Fibroblast of skin of left biceps (primary cell): Measurements from ENCODE around the gene ZDHHC11B.
"Not testable (repeated sequence)": the region's sequence is repeated elsewhere in the genome, so short reads cannot be mapped to it uniquely, and the experiment has no call there.

ENCODE experiments used
- DNase-seq, 2 experiments: peaks; one replicate each; pipeline ENCODE4 v3.0.0-alpha.2; 2013; ENCODE audit warnings: low read depth in 2 of 2

ZDHHC11B gene

DNA sequence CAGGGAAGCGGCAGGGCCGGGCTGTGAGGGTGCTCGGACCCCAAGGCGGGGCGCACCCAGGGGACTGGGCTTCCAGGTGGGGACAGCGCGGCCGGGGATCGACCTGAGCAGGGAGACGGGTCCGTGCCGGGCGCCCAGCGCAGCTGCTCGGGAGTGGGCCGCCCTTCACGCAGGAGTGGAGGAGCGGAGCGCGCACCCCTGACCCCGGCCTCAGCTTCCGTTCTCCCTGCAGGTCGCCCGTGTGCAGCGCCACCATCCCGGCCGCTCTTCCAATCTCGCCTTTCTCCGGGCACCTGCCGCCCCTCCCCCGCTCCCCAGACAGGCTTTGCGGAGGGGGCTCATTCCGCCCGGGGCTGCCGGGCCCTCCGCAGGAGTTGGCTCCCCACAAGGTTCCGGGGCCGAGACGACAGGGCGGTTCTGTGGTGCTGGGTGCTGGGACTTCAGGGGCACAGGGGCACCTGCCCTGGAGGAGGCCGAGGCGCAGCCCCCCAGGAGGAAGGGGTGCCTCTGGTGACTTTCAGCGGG, 714 bp upstream of the ZDHHC11B start:
- not testable (repeated sequence) for DNase-seq

DNA sequence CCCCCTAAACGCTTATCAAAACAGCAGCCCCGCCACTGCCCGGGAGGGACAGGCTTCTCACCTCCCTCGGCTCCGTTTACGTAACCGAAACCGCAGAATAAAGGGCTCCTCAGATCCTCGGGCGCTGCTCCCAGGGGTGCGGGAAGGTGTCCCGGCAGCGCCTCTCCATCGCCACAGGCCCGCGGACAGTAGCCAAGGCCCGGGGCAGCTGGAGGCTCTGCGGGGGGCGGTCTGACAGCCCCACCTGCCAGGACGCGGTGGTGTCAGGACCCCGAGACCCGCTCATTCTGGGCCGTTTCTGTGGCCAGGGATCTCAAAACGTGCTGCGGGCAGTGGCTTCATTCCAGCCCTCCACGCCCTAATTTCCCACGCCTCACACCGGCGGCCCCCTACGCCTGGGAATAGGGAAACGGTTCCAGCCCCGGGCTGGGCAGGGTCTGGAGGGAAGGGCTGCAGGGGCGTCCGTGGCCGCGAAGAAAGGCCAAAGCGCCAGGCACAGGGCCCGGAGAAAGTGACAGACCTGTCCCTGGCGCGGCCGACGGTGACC, 575 bp downstream of the ZDHHC11B start:
- DNase-seq, result not testable (repeated sequence)

DNA sequence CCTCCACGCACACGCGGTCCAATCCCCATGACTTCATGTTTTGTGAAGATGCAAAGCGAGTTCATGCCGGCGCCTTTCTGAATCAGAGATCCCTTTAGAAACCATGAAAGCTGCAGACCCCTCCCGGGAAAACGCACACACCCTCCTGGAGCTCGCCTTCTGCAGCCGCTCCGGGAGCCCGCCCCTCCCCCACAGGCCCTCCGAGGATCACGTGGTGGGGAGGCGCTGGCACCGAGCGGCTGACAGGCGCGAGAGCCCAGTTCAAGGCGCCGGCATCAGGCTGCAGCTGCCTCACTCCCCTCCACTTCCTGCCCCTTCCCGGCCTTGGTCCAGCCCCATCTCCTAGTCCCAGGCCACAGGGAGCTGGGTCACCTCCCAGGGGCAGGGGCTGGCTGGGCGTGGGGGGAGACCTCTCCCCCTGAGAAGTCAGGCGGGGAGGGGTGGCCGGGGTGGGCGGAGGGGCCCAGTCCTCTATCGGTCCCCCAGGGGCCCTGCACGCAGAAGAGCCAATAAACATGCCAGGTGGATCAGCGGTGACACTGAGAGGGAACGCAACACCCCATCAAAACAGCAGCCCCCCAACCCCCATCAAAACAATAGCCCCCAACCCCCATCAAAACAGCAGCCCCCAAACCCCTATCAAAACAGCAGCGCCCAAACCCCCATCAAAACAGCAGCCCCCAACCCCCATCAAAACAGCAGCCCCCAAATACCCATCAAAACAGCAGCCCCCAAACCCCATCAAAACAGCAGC, 1.3 kb downstream of the ZDHHC11B start:
- DNase-seq, result not testable (repeated sequence)

DNA sequence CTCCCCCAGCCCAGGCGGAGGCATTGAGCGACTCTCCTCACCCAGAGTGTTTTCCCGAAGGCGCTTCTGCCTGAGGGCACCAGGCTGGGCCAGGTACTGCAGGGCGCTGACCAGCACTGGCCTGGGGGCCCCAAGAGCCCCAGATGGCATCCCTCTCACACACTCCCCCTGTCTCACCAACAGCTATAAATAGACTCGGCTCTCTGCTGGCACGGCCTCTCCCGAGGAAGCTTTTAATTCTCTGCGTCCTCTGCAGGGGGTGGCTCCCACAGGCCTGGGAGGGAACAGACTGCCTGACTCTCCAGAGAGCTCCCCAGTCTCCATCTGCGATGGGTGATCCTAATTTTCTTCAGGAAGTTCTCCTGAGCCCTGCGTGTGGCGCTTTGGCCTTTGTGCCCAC, 2.2 kb downstream of the ZDHHC11B start:
- DNase-seq, result not testable (repeated sequence)

DNA sequence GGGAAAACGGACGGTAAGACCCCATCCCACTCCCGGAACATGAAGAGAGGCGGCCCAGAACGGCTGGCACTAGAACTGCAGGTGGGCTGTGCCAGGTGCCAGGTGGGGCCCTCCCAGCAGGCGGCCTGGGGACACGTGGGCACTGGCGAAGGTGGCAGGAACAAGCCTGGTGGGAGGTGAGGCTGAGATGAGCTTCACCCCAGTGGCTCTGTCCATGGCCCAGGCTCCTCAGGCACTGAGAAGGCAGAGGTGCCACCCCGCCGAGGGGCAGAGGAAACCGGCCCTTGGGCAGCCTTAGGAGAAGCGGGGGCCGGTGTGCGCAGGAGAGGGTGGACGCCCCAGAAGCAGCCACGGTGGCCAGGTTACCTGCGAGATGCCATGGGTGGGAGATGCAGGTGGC, 4.0 kb downstream of the ZDHHC11B start:
- not testable (repeated sequence) for DNase-seq

DNA sequence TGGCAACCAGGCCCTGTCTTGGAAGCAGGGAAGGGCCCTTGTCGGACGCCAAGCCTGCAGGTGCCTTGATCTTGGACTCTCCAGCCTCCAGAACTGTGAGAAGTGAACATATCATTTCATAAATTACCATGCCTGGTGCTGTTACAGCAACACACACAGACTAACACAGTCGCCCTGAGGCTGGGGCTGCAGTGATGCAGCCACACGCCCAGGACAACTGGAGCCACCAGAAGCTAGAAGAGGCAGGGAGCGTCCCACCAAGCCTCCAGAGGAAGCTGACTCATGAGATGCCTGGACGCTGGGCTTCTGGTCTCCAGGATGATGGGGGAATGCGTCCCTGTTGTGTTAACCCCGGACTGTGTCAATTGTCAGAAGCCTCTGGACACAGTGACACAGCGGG, 5.6 kb downstream of the ZDHHC11B start:
- not testable (repeated sequence) for DNase-seq

DNA sequence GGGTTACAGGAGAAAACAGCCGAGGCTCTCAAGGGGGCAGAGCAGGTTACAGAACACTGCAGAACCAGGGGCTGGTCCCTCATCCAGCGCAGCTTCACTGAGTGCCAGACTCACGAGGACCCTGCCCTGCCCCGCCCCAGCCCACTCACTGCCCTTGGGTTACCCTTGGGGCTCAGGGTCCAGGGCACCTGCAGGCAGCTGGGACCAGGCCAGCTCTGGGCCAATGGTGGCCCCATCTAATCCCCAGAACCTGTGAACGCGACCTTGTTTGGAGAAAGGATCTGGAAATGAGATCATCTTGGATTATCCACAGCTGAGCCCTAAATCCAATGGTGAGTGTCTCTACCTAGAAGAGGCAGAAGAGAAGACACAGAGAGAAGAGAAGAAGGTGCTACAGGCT, 6.1 kb downstream of the ZDHHC11B start:
- not testable (repeated sequence) for DNase-seq

DNA sequence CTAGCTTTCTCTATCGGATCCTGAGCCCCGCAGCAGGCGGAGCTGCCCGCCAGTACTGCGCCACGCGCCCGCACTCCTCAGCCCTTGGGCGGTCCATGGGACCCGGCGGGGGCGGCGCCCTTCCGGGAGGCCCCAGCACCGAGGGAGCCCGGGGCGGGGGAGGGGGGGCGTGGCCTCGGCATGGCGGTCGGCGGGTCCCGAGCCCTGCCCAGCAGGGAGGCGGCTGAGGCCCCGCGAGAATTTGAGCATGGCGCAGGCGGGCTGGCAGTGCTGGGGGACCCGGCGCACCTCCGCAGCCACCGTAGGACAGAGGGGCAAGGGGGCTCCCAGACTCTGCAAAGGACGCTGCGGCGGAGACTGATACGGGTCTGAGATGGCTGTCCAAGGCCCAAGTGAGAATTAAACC, 6.8 kb downstream of the ZDHHC11B start:
- DNase-seq, result no peak

DNA sequence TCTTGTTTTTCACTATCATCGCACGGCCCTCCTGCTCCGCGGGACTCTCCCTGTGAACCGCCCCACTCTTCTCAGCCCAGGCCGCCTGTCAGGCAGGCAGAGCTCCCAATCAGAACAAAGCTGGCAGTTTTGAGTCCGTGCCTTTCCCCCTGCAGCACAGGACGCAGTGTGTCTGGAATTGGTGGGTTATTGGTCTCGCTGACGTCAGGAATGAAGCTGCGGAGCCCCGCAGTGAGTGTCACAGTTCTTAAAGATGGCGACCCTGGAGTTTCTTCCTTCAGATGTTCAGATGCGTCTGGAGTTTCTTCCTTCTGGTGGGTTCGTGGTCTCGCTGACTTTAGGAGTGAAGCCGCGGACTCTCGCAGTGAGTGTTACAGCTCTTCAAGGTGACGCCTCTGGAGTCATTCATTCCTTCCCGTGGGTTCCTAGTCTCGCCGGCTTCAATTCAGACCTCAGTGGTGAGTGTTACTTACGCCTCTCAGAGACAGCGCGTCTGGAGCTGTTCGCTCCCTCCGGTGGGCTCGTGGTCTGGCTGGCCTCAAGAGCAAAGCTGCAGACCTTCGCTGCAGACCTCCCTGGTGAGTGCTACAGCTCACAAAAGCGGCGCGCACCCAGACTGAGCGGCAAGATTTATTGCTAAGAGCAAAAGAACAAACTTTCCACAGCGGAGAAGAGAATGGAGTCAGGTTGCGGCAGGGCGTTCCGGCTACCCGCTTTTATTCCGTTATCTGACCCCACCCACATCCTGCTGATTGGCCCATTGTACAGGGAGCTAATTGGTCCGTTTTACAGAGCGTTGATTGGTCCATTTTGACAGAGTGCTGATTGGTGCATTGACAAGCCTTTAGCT, 7.4 kb downstream of the ZDHHC11B start:
- no peak for DNase-seq

DNA sequence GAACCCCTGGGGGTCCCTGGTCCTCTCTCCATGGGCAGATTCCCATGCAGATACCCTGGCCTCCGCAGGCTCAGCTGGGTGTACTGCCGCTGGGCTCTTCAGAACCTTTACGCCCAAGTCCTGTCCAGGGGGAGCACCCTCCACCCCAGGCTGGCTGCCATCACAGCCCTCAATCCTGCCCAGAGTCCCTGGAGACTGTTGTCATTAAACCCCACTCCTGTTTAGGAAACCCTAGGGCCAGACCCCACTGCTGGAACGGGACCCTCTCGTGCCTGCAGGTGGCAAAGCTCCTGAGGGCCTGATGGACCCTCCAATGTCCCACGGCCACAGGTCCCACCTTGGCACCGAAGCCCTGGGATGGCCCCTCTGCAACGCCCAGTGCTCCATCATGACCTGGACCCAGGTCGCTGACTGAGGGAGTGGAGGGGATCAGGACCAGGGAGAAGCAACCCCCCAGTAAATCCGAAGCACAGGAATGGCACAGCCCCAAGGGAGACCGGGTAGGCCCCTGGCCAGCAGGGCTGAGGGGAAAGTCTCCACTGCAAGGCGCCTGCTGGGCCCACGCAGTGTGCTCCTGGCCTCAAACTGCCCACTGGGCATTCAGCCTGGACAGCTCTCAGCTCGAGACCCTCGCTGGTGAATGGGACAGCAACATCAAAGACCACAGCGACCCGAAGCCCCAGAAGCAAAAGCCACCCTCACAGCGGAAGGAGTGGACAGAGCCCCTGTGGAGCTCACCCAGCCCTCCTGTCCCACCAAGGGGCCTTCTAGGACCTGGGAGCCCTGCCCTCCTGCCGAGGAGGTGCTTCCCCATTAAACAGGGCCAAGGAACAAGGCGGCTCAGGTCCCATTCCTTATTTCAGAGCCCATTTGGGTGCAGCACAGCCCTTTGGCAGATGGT, 8.3 kb downstream of the ZDHHC11B start:
- DNase-seq, result no peak

DNA sequence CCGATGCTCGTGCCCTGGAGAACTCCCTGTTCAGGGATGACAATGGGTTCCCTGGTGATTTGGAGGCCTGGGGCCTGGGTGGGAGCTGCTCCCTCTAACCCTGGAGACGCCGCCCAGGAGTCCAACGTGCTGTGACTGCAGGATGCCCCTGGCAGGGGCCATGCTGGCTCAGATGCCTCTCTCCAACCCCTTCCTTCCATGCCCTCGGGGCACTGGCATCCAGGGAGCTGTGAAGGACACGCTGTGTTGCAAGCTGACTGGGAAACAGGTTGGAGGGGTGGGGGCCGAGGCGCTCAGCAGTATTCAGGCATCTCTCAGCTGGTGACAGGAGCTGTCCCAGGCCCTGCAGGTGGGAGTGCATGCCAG, 9.0 kb downstream of the ZDHHC11B start:
- not testable (repeated sequence) for DNase-seq

DNA sequence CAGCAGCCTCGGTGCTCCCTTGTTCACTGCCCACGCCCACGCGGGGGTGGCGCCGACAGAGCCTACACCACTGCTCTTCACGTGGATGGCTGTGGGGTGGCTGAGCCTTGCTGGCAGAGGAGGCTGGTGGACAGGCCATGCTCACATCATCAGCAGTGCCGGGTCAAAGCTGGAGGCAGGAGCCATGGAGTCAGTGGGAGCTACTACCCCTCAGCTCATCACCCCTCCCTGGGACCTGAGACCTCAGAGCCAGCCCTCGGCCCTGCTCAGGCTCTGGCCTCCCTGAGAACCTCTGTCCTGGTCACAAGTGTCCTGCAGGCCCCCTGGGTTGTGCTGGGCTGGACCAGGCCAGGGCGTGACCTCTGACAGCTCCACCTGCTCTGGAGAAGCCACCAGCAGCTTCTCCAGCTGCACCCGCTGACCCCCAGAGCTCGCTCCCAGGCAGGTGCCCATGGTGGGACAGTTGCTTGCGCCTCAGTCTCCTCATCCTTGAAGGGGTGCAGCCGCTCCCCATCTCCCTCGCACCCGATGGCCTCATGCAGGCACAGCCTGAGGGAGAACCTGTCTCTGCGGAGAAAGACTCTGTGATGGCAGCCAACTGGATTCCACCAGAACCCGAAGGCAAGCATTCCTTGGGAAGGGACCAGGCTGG, 9.5 kb downstream of the ZDHHC11B start:
- not testable (repeated sequence) for DNase-seq

DNA sequence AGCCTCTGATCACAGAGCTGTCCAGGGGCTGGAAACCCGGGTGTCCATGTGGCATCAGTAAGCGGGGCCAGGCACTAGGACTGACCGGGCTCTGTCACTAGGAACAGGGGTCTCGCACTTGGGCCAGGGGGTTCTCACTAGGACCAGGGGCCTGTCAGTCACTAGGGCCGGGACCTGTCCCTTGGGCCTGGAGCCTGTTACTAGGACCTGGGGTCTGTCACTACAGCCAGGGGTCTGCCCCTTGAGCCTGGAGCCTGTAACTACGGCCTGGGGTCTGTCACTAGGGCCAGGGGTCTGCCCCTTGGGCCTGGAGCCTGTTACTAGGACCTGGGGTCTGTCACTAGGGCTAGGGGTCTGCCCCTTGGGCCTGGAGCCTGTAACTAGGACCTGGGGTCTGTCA, 10.2 kb downstream of the ZDHHC11B start:
- not testable (repeated sequence) for DNase-seq

DNA sequence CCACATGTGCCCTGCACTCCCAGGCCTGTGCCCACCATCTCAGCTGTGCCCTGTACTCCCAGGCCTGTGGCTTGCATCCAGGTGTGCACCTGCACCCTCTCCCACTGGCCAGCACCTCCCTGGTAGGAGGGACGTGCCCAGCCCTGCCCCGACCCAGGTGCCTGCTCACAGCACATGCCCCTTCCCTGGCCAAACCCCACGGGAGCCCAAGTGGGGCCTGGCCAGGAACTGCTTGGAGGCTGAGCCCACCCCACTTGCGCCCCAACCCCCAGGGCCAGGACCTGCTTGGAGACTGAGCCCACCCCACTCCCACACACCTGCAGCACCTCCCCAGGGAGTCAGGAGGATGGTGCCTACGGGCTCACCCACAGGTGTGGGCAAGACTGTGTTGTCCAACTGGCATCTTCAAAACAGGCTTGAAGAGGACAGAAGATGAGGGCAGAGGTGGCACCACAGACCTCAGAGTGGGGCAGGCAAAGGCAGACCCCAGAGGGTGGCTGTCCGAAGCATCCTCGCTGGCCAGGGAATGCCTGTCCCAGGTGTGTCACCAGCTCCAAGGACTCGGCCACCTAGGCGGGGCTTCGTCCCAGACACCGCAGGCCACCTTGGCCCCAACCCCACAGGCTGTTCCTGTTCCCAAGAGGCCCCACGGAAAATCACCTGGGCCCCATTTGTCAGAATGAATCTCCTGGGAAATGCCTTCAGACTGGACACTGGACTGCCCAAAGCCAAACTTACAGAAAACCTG, 10.8 kb downstream of the ZDHHC11B start:
- no peak for DNase-seq

DNA sequence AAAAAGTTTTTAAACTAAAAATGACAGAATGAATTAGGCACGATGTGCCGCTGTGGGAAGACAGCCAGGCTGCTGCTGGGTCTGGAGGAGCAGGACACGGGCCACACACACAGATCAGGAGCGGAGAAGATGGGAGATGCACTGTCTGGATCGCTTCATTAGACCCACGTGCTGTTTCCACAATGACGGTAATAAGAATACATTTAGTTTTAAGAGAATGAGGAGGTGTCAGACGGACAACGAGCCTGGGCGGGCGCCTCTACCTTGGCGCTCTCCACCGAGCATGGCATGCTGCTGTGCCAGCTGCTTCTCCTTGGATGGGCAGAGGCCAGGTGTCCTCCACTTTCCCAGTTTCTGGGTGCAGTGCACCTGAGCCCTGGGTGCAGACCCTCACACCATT, 11.6 kb downstream of the ZDHHC11B start:
- not testable (repeated sequence) for DNase-seq

DNA sequence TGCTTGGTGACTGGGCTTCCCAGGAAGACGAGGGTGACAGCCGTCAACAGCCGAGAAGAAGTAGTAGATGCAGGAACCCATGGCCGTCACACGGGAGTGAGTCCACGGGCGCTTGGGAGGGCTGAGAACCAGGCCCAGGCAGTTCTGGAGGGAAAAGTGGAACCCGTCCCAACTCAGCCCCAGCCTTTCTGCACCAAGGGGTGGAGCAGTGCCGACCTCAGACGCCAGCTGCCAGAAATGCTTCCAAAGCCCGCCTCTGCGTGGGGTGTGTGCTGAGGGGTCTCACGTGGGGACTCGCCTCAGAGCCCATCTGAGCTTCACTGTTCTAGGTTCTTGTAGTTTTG, 12.0 kb downstream of the ZDHHC11B start:
- DNase-seq, result not testable (repeated sequence)

DNA sequence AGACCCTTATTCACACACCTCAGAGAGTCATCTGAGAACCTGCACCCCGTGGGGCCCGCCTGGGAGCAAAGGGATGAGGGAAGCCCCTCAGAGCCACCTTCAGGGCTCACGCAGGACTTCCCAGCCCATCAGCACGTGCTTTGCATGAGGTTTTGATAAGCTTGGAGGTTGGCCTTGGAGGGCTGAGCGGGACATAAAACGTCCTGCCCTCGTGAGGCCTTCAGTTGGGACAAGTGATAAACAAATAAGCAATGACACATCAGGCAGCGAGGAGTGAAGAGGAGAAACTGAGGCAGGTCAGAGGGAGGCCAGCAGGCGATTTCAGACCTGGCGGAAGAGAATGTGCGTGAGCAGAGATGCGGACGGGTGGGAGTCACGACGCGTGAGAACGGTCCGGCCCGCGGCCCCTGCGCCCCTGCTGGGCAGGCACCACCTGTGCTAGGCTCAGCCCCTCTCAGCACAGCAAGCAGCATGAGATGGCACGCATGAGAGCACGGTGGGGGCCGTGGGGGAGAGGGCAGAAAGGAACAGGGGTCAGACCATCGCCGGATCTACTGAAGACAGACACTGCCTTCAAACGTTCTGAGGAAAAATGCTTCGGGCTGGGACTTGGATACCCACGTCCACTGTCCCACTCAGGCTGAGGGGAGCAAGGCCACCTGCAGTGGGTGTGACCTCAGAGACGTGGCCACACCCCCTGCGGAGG, 12.5 kb downstream of the ZDHHC11B start:
- not testable (repeated sequence) for DNase-seq

DNA sequence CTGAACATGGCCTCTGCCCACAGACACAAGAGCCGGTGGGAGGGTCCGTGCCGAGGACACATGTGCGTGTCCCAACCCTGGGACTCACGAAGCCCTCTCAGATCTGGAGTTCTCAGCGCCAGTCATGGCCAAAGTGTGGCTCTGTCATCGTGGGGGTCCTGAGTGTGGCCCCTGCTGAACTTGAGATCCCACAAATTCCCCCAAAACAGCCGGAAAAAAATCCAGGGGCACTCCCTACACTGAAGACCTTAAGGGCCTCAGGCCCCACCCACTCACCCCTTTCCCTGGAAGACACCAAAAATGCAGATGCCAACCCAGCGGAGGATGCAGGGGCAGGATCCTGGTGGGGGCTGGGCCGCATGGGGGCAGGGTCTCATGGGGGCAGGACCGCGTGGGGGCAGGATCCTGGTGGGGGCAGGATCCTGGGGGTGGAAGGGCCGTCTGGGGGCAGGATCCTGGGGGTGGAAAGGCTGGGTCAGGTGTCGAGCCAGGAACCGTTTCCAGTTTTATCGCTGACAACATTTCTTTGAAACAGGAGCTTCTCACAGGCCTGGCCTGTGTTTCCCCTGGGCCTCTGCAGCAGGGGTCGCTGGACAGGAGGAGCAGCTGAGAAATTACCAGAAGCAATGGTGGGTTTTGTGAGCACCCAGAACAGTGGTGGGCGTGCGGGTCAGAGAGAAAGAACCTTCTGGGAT, 13.3 kb downstream of the ZDHHC11B start:
- not testable (repeated sequence) for DNase-seq

DNA sequence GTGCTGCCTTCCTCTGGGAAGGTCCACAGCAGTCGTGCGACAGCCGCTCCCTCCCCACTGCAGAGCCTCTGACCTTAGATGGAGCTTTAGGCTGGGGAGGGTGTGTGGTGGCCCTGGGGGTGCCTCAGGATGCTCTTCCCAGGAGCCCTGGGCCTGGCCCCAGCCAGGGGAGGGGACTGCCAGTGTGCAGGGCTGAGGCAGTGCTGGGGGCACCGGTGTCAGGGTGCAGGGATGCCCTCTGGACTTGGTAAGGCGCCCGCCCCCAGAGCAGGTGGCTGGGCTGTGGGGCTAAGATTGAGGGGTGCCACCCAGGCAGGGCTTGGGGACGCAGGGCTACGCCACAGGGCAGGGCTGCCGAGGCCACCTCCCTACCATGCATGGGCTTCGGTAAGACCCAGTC, 13.9 kb downstream of the ZDHHC11B start:
- DNase-seq, result not testable (repeated sequence)
